SK-N-SH (cell line): ENCODE data around the gene VAMP2. TPM values are rescaled to one million over a fixed set of nuclear protein-coding genes. Genes with fewer than 3 reads are reported as not detected.

ENCODE experiments used
- CTCF ChIA-PET: fragments of 300-600, 350-600 bp; formaldehyde crosslinking; extraction: SDS; loops from one replicate; lab custom pipeline; 2021; lab: Yijun Ruan, JAX
- POLR2A ChIA-PET: fragments of 350-600 bp; sonication (Branson Sonifier 250); formaldehyde crosslinking; extraction: SDS; loops from one replicate; lab custom pipeline; 2020; ENCODE audit warnings: antibody characterized with exemption, inconsistent platforms; lab: Yijun Ruan, JAX
- DNase-seq: peaks from one replicate; pipeline ENCODE4 v3.0.0; 2012
- H2AFZ ChIP-seq: fragments of 200-600 bp; sonication (generic); 2 replicates; pipeline ENCODE4 v1.8.1; 2016; ENCODE audit warnings: antibody characterized with exemption, mild to moderate bottlenecking, low read depth
- H3F3A ChIP-seq: fragments of 200-600 bp; sonication (generic); replicated peaks from 2 replicates; pipeline ENCODE3; 2016; ENCODE audit warnings: antibody characterized with exemption, mild to moderate bottlenecking; ENCODE audit not compliant: insufficient read depth
- H3K27ac ChIP-seq, 2 experiments: fragments of 200-500 bp in 1 of 2; fragments of 200-600 bp in 1 of 2; sonication (Bioruptor generic) in 1 of 2; sonication (generic), shearing (Covaris generic) in 1 of 2; 2 replicates each; pipeline versions ENCODE4 v1.5.1 to v1.6.1; 2014 to 2016; ENCODE audit warnings: low read depth in 2 of 2, inconsistent platforms in 1 of 2, low read length in 1 of 2, mild to moderate bottlenecking in 1 of 2, mixed read lengths in 1 of 2
- H3K27me3 ChIP-seq: fragments of 200-600 bp; sonication (generic), shearing (Covaris generic); 2 replicates; pipeline ENCODE4 v1.6.1; 2016; ENCODE audit warnings: mixed run types; ENCODE audit not compliant: insufficient read depth
- H3K36me3 ChIP-seq, 2 experiments: fragments of 200-500 bp in 1 of 2; fragments of 200-600 bp in 1 of 2; sonication (Bioruptor generic) in 1 of 2; sonication (generic) in 1 of 2; replicated peaks in 1 of 2; 2 replicates each; pipeline versions ENCODE3 to v1.5.1; 2014 to 2016; ENCODE audit warnings: low read length in 1 of 2, mild to moderate bottlenecking in 1 of 2; ENCODE audit not compliant: insufficient read depth in 2 of 2, control insufficient read depth in 1 of 2
- H3K4me1 ChIP-seq, 2 experiments: fragments of 200-500 bp in 1 of 2; fragments of 200-600 bp in 1 of 2; sonication (Bioruptor generic) in 1 of 2; sonication (generic), shearing (Covaris generic) in 1 of 2; 2 replicates each; pipeline versions ENCODE4 v1.5.1 to v1.6.1; 2014 to 2016; ENCODE audit warnings: low read depth in 1 of 2, low read length in 1 of 2, mixed run types in 1 of 2; ENCODE audit not compliant: insufficient read depth in 2 of 2, control insufficient read depth in 1 of 2
- H3K4me2 ChIP-seq: fragments of 200-600 bp; sonication (generic), shearing (Covaris generic); 2 replicates; pipeline ENCODE4 v1.6.1; 2017; ENCODE audit warnings: mixed run types
- H3K4me3 ChIP-seq, 2 experiments: fragments of 200-500 bp in 1 of 2; fragments of 200-600 bp in 1 of 2; sonication (Bioruptor generic) in 1 of 2; sonication (generic), shearing (Covaris generic) in 1 of 2; 2 replicates each; pipeline versions ENCODE4 v1.5.1 to v1.8.1; 2014 to 2016; ENCODE audit warnings: low read depth in 2 of 2, inconsistent platforms in 1 of 2, low read length in 1 of 2, mild to moderate bottlenecking in 1 of 2, mixed read lengths in 1 of 2, moderate library complexity in 1 of 2
- H3K79me2 ChIP-seq: fragments of 200-600 bp; sonication (generic); 2 replicates; pipeline ENCODE4 v1.8.1; 2017; ENCODE audit warnings: mild to moderate bottlenecking; ENCODE audit not compliant: insufficient read depth
- H3K9ac ChIP-seq: fragments of 200-600 bp; sonication (generic); 2 replicates; pipeline ENCODE4 v1.6.1; 2017; ENCODE audit warnings: mixed run types
- H3K9me2 ChIP-seq: fragments of 200-600 bp; sonication (generic); 2 replicates; pipeline ENCODE4 v1.6.1; 2017; ENCODE audit warnings: mixed run types
- H3K9me3 ChIP-seq: fragments of 200-600 bp; sonication (generic); 2 replicates; pipeline ENCODE4 v1.6.1; 2017; ENCODE audit warnings: mixed run types, mild to moderate bottlenecking, moderate library complexity
- H4K20me1 ChIP-seq: fragments of 200-600 bp; sonication (generic); 2 replicates; pipeline ENCODE4 v1.6.1; 2017; ENCODE audit warnings: mild to moderate bottlenecking, mixed run types; ENCODE audit not compliant: insufficient read depth
- EP300 ChIP-seq, 2 experiments: IDR thresholded peaks; 2 replicates each; pipeline versions ENCODE4 v1.4.0 to v1.6.1; 2012; ENCODE audit warnings: borderline replicate concordance in 1 of 2, low read depth in 1 of 2, low read length in 1 of 2
- EZH2phosphoT487 ChIP-seq: fragments of 200-600 bp; sonication (generic); IDR thresholded peaks from 2 replicates; pipeline ENCODE4 v1.6.1; 2017; ENCODE audit warnings: low read depth, mixed run types, mild to moderate bottlenecking, antibody characterized with exemption, moderate library complexity, borderline replicate concordance
- FOXJ3 ChIP-seq: sonication (generic); formaldehyde crosslinking; IDR thresholded peaks from 2 replicates; pipeline ENCODE4 v1.5.1; 2020; ENCODE audit warnings: mild to moderate bottlenecking, missing genetic modification reagents
- JUND ChIP-seq: IDR thresholded peaks from 2 replicates; pipeline ENCODE4 v1.4.0; 2012
- MEF2A ChIP-seq: IDR thresholded peaks from 2 replicates; pipeline ENCODE4 v1.4.0; 2012; ENCODE audit warnings: low read depth, borderline replicate concordance
- MXI1 ChIP-seq: IDR thresholded peaks from 2 replicates; pipeline ENCODE4 v1.6.1; 2012; ENCODE audit warnings: mild to moderate bottlenecking, low read depth, low read length, improper control_type of control experiment
- NRF1 ChIP-seq: IDR thresholded peaks from 2 replicates; pipeline ENCODE4 v1.6.1; 2012; ENCODE audit warnings: low read depth, mild to moderate bottlenecking, low read length
- POLR2AphosphoS5 ChIP-seq: IDR thresholded peaks from 2 replicates; pipeline ENCODE4 v1.6.1; 2012; ENCODE audit warnings: low read depth, low read length
- RCOR1 ChIP-seq: fragments of 150-350 bp; IDR thresholded peaks from 2 replicates; pipeline ENCODE4 v1.6.1; 2017; ENCODE audit warnings: antibody characterized with exemption, low read length
- RFX5 ChIP-seq: IDR thresholded peaks from 2 replicates; pipeline ENCODE4 v1.6.1; 2012; ENCODE audit warnings: mild to moderate bottlenecking, improper control_type of control experiment, low read length
- RXRA ChIP-seq: IDR thresholded peaks from 2 replicates; pipeline ENCODE4 v1.4.0; 2012; ENCODE audit warnings: low read depth, mild to moderate bottlenecking, borderline replicate concordance
- SIN3A ChIP-seq: IDR thresholded peaks from 2 replicates; pipeline ENCODE4 v1.6.1; 2012; ENCODE audit warnings: low read depth, mild to moderate bottlenecking, low read length, moderate library complexity, borderline replicate concordance
- SMC3 ChIP-seq: IDR thresholded peaks from 2 replicates; pipeline ENCODE4 v1.6.1; 2012; ENCODE audit warnings: low read depth, low read length, improper control_type of control experiment
- TEAD4 ChIP-seq: IDR thresholded peaks from 2 replicates; pipeline ENCODE4 v1.4.0; 2012; ENCODE audit warnings: mild to moderate bottlenecking, borderline replicate concordance; ENCODE audit not compliant: insufficient read depth
- USF1 ChIP-seq: IDR thresholded peaks from 2 replicates; pipeline ENCODE4 v1.4.0; 2012; ENCODE audit warnings: low read depth, borderline replicate concordance
- YY1 ChIP-seq: IDR thresholded peaks from 2 replicates; pipeline ENCODE4 v1.4.0; 2012; ENCODE audit warnings: low read depth, mild to moderate bottlenecking
- ZBTB33 ChIP-seq: IDR thresholded peaks from 2 replicates; pipeline ENCODE4 v1.4.0; 2012; ENCODE audit warnings: low read depth, borderline replicate concordance
- WGBS: methylation state at CpG from one replicate; pipeline ENCODE4 v1.1.6; 2017; ENCODE audit warnings: low lambda C conversion rate; 5-methylcytosine and 5-hydroxymethylcytosine counted together
- polyA plus RNA-seq, 3 experiments: library from polyadenylated mRNA; depleted of rRNA; stranded (reverse); fragments of >200 nt; gene quantifications; 2 replicates each; pipeline ENCODE4 v1.2.3, GENCODE V29; 2012

VAMP2 gene
- polyA plus RNA-seq, 1 of the 3 experiments (the other 2 are of a cell fraction), result 42.0 TPM

GRCh38 chr17:8133399-8133798 is 29.3 kb downstream of the VAMP2 start:
- H2AFZ ChIP-seq, result no peak overlapping the region
- no peak for TF ChIP-seq POLR2AphosphoS5
- no peak for TF ChIP-seq RFX5
- TF ChIP-seq ZBTB33, result no peak
- TF ChIP-seq SIN3A, result no peak
- TF ChIP-seq MXI1, result no peak
- TF ChIP-seq SMC3, result no peak
- TF ChIP-seq RCOR1, result no peak
- TF ChIP-seq EZH2phosphoT487, result no peak
- TF ChIP-seq USF1, result no peak
- TF ChIP-seq EP300 (IDR thresholded peaks at IDR 0.05; ENCODE audit: borderline replicate concordance in 1 of 2, low read depth in 1 of 2, low read length in 1 of 2), result no peak
- TF ChIP-seq FOXJ3 (CRISPR knock-in tag), result no peak
- no peak for TF ChIP-seq NRF1
- no peak for TF ChIP-seq MEF2A
- TF ChIP-seq TEAD4, result no peak
- TF ChIP-seq YY1, result no peak
- H3K79me2 ChIP-seq, result no peaks in the 10 kb centered on the region
- H3K9me3 ChIP-seq, result no peaks in the 10 kb centered on the region
- ChIA-PET CTCF (interaction anchor here (0.8 to 9.5 kb wide), 4 partner anchors 14 to 60 kb away, joined by 3 to 98 read pairs (median 8); partner anchors contain the start of gene VAMP2), POLR2A (no interaction called here)
- no peaks in the 10 kb centered on the region for H3K36me3 ChIP-seq
- no peak overlapping the region for H3K4me3 ChIP-seq
- no peak overlapping the region for H3K9ac ChIP-seq
- no peaks in the 10 kb centered on the region; the same call in 1 of the 2 replicates for H3K27me3 ChIP-seq
- no peak overlapping the region for H3K4me2 ChIP-seq
- no peaks in the 10 kb centered on the region for H3K9me2 ChIP-seq
- WGBS, result 92% methylated on average over 11 of the region's 12 CpGs
- no peak for DNase-seq
- no peak overlapping the region for H3K27ac ChIP-seq
- H3F3A ChIP-seq, result peaks cover 22% of the 10 kb centered on the region
- H4K20me1 ChIP-seq, result no peaks in the 10 kb centered on the region
- H3K4me1 ChIP-seq, result peaks cover 0 to 5% of the 10 kb centered on the region in 2 experiments; a peak in 1 of 4 replicates

GRCh38 chr17:8131844-8132441 is 30.8 kb downstream of the VAMP2 start:
- TF ChIP-seq POLR2AphosphoS5 (no peak), JUND (no peak), RXRA (no peak), SMC3 (no peak)
- POLR2A ChIA-PET, result no interaction called here

More at GRCh38 chr17:8131844-8132441, 30.8 kb downstream of the VAMP2 start:
- Histone ChIP-seq H3F3A (peaks cover 26% of the 10 kb centered on the region), H3K9me2 (no peaks in the 10 kb centered on the region), H3K27me3 (no peaks in the 10 kb centered on the region; the same call in 1 of the 2 replicates), H3K4me1 (peaks cover 0 to 2% of the 10 kb centered on the region in 2 experiments; a peak in 1 of 4 replicates), H3K9ac (no peak overlapping the region), H3K4me3 (no peak overlapping the region), H3K4me2 (no peak overlapping the region), H3K79me2 (no peaks in the 10 kb centered on the region), H3K27ac (no peak overlapping the region), H4K20me1 (no peaks in the 10 kb centered on the region; the same call in 1 of the 2 replicates), H2AFZ (no peak overlapping the region), H3K9me3 (no peaks in the 10 kb centered on the region), H3K36me3 (no peaks in the 10 kb centered on the region)
- 25% methylated on average over 3 of the region's 3 CpGs for WGBS
- no peak for DNase-seq
- CTCF ChIA-PET, result interaction anchor here (0.6 to 3.9 kb wide), 6 partner anchors 12 to 185 kb away, joined by 3 to 20 read pairs (median 4); partner anchors contain the start of gene ALOXE3
